Measurements from ENCODE around the gene LRTM2.

The LRTM2 gene

GRCh38 chr12:1870998-1871917, 50.9 kb downstream of the LRTM2 start:
- DNase-seq: no peak

GRCh38 chr12:1872001-1872400, 51.6 kb downstream of the LRTM2 start:
- no peak for DNase-seq

GRCh38 chr12:1872448-1872847, 52.1 kb downstream of the LRTM2 start:
- DNase-seq: no peak

- DNase-seq: no peak
Measured at GRCh38 chr12:1873531-1874510, 53.5 kb downstream of the LRTM2 start.

DNA sequence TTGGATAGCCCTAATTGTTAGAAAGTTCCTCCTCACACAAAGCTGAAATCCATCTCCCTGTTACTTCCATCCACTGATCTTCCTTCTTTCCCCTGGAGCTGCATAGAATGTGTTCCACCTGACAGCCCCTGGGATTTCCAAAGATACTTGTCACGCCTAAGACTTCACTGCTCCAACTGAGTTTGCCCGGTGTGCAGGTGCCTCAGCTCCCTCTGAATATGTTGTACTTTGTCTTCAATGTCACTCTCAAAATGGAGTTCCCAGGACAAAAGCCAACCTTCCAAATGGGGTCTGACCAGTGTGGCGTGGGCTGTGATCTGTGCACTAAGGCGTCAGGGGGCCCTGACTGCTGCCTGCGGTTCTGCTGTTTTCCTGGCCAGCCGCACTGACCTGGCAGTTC, 55.2 kb downstream of the LRTM2 start:
- DNase-seq: no peak

DNA sequence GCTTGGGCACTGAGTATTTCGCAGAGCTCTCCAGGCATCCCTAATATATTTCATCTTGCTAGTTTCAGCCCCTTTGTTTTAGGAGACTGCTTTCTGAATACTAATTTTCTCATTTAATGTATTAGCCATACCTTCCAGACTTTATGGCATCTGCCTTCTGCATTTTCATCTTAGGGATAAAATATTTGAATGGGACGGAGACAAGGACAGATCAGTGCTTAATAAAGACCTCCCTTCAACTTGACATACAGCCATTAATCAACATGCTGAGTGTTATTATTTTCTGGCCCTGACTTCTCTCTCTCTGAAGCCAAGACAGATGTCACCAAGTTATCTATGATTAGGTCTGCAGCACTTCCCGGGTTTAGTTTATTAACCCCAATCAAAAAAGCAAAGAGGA, 55.7 kb downstream of the LRTM2 start:
- DNase-seq: no peak

GRCh38 chr12:1877169-1877878, 57.0 kb downstream of the LRTM2 start:
- no peak for DNase-seq

- DNase-seq: no peak
Measured at GRCh38 chr12:1878214-1878613, 57.8 kb downstream of the LRTM2 start.

DNA sequence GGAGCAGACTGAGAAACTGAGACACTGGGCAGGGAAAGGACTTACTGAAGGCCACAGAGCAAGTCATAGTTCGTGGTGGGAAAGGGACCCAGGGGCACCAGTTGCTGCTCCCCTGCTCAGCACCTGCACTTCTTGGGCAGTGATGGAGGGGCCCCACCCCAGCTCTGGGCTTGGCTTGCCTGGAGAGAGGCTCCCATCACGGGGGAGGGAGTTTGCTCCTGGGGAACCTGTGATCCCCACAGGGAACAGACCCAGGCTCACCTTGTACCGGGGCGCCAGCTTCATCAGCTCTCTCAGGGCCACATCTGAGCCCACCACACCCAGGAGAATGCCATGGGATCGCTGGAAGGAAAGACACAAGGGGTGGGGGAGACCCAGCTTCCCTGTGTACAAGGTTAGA, 58.3 kb downstream of the LRTM2 start:
- DNase-seq: no peak

DNA sequence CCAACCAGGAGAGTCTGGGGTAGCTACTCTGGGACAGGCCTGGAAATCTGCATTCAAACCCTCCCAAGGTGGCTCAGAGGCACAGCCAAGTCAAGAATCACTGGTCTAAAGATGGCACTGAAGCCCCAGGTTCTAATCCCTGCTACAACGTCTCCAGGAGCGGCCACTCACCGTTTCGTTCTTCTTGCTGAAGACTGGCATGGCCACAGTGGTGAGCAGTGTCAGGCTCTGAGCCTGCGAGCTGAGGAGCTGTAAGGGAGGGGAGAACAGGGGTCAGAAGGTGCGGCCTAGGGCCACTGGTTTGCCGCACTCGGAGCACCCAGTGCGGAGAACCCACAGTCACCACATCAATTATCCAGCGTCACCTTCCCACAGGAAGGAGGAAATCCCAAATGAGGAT, 59.3 kb downstream of the LRTM2 start:
- no peak for DNase-seq

DNA sequence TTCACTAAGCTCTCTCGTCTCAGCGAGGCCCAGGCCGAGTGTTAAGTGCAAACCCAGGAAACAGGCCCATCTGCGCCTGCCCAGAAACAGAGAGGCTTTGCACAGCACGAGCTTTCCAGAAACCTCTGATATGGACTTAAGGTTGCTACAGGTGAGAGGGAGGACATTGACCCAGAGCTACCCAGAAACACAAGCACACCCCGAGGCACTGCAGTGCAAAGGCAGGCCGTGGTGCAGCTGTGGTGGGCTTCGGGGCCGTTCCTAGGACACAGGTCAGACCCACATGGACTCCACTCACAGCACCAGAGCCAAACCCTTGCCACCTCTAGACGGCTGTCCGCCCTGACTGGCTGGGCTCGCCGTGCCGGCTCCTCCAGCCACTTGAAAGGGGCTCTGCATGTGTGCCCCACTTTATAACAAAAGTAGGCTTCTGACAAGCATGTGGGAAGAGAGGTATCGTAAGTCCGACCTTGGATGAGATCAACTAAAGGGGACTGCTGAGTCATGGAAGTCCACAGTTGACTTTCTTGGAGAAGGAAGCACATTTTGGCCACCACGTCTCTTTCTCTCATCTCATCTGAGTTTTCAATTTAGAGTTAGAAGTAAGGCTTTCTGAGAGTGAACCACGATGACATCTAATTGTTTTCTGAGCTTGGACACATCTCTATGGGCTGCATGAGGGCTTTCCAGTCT, 59.9 kb downstream of the LRTM2 start:
- DNase-seq: no peak

- no peak for DNase-seq
Measured at GRCh38 chr12:1880876-1881275, 60.5 kb downstream of the LRTM2 start.

DNA sequence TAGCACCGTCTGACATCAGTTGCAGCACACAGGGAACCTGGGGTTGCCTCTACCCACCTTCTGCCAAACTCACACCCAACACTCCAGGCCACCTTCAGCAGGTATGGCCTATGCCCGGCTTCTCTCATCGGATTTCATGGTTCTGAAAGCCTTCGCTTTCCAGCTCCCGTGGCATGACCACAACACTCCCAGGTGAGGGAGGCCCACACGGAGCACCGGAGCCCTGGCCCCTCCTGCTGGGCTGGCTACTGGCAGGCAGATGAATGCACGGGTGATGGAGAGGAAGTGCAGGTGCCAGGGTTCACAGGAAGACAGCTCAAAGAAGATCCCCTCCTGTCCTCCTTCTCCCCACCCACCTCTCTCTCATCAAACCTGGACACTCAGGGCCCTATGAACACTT, 60.9 kb downstream of the LRTM2 start:
- no peak for DNase-seq

- DNase-seq: no peak
Measured at GRCh38 chr12:1881936-1882335, 61.6 kb downstream of the LRTM2 start.

DNA sequence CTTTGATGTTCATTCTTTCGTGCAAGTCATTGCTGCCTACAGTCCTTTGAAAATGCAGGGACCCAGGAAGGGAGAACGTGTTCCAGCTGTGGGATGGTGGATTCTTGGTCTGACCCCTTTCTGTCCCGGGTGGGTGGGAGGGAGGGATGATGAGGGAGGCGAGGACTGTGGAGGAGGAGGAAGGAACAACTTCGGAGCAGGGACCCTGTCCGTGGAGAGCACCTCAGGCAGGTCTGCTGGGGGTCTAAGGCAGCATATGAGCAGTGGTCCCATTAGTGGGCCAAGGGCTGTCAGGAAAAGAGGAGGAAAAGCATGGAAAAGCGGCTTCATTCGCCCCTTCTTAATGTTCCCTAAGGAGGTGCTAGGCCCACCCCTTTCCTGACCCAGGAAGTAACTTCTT, 62.0 kb downstream of the LRTM2 start:
- no peak for DNase-seq

- DNase-seq: no peak
Measured at GRCh38 chr12:1882850-1883470, 62.6 kb downstream of the LRTM2 start.

GRCh38 chr12:1883513-1883912, 63.1 kb downstream of the LRTM2 start:
- no peak for DNase-seq

DNA sequence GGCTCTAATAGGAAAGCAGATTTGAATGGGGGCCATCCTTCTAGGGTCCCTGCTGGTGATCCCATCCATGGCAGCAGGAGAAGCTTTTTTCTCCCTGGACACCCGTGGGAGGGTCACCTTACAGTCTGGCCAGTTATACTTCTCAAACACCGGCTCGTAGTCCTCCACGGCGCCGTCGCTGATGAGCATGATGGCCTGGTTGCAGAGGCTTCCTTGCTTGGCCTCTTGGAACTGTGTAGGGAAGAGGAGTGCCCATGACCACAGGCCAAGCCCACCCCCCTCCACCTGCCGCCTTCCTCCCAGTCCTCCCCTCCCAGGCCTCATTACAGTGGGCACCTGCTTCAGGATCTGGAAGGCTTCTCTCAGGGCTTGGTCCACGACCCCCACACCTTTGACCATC, 64.3 kb downstream of the LRTM2 start:
- no peak for DNase-seq

- no peak for DNase-seq
Measured at GRCh38 chr12:1885082-1885596, 64.8 kb downstream of the LRTM2 start.

GRCh38 chr12:1885599-1886245, 65.4 kb downstream of the LRTM2 start:
- no peak for DNase-seq
